ENCODE results near the gene ACOT7. TPM values are rescaled to one million over a fixed set of nuclear protein-coding genes. Genes with fewer than 3 reads are reported as not detected.
A peak's percentile ranks its signal among the peaks of the same experiment; 100 is the strongest.
"Not testable (repeated sequence)": the region's sequence is repeated elsewhere in the genome, so short reads cannot be mapped to it uniquely, and the experiment has no call there.

ACOT7 gene
- total RNA-seq, 1 experiment from 2014 or later, result 36.2 TPM

GRCh38 chr1:6363085-6363884 is 30.3 kb downstream of the ACOT7 start:
- BruUV-seq (replicated peaks); H3K4me3 Mint-ChIP-seq (ENCODE audit: low read depth, unreplicated experiment); H3K36me3 Mint-ChIP-seq (ENCODE audit: insufficient read depth, unreplicated experiment); H3K27me3 Mint-ChIP-seq (ENCODE audit: unreplicated experiment); H3K27ac Mint-ChIP-seq (ENCODE audit: unreplicated experiment); H3K4me1 Mint-ChIP-seq (ENCODE audit: low read depth, unreplicated experiment); H3K9me3 Mint-ChIP-seq (ENCODE audit: low read depth, unreplicated experiment): not testable (repeated sequence)
- peak; percentile 16 for TF ChIP-seq CTCF (IDR thresholded peaks at IDR 0.05; ENCODE audit: unreplicated experiment)
- DNase-seq, result peak; percentile 46
- CTCF ChIA-PET, result interaction anchor here (0.6 to 1.2 kb wide), 2 partner anchors 39 to 301 kb away, joined by 3 read pairs; no protein-coding TSS in a partner anchor
- intact Hi-C loops (cut with micrococcal nuclease; ENCODE audit: unreplicated experiment), result loop anchor here (1.0 kb wide), 1 partner anchor 41 kb away; no protein-coding TSS in a partner anchor

- H3K4me3 Mint-ChIP-seq (ENCODE audit: low read depth, unreplicated experiment), result no peak overlapping the region
- H3K4me1 Mint-ChIP-seq (ENCODE audit: low read depth, unreplicated experiment), result no peaks in the 10 kb centered on the region
- TF ChIP-seq CTCF (IDR thresholded peaks at IDR 0.05; ENCODE audit: unreplicated experiment), result no peak
- no peaks in the 10 kb centered on the region for H3K9me3 Mint-ChIP-seq (ENCODE audit: low read depth, unreplicated experiment)
- H3K27ac Mint-ChIP-seq (ENCODE audit: unreplicated experiment), result no peak overlapping the region
- BruUV-seq (replicated peaks), result no TSS peak
- H3K27me3 Mint-ChIP-seq (ENCODE audit: unreplicated experiment), result no peaks in the 10 kb centered on the region
- no peaks in the 10 kb centered on the region for H3K36me3 Mint-ChIP-seq (ENCODE audit: insufficient read depth, unreplicated experiment)
- intact Hi-C loops (cut with micrococcal nuclease; ENCODE audit: unreplicated experiment), result no loop called here
- DNase-seq, result no peak
- CTCF ChIA-PET, result no interaction called here
These were observed 32.3 kb downstream of the ACOT7 start for GRCh38 chr1:6361124-6361775.

- H3K4me1 Mint-ChIP-seq (ENCODE audit: low read depth, unreplicated experiment), result no peaks in the 10 kb centered on the region
- BruUV-seq (replicated peaks), result no TSS peak
- no peaks in the 10 kb centered on the region for H3K27me3 Mint-ChIP-seq (ENCODE audit: unreplicated experiment)
- no peak for DNase-seq
- H3K27ac Mint-ChIP-seq (ENCODE audit: unreplicated experiment), result no peak overlapping the region
- no peaks in the 10 kb centered on the region for H3K36me3 Mint-ChIP-seq (ENCODE audit: insufficient read depth, unreplicated experiment)
- intact Hi-C loops (cut with micrococcal nuclease; ENCODE audit: unreplicated experiment), result no loop called here
- CTCF ChIA-PET, result no interaction called here
- no peaks in the 10 kb centered on the region for H3K9me3 Mint-ChIP-seq (ENCODE audit: low read depth, unreplicated experiment)
- TF ChIP-seq CTCF (IDR thresholded peaks at IDR 0.05; ENCODE audit: unreplicated experiment), result no peak
- no peak overlapping the region for H3K4me3 Mint-ChIP-seq (ENCODE audit: low read depth, unreplicated experiment)
These were observed 33.0 kb downstream of the ACOT7 start for GRCh38 chr1:6360517-6361070.

- Mint-ChIP-seq H3K4me1 (ENCODE audit: low read depth, unreplicated experiment) (no peaks in the 10 kb centered on the region), H3K27me3 (ENCODE audit: unreplicated experiment) (no peaks in the 10 kb centered on the region), H3K9me3 (ENCODE audit: low read depth, unreplicated experiment) (no peaks in the 10 kb centered on the region), H3K4me3 (ENCODE audit: low read depth, unreplicated experiment) (no peak overlapping the region), H3K27ac (ENCODE audit: unreplicated experiment) (no peak overlapping the region), H3K36me3 (ENCODE audit: insufficient read depth, unreplicated experiment) (no peaks in the 10 kb centered on the region)
- no peak for DNase-seq
- CTCF ChIA-PET, result no interaction called here
- no peak for TF ChIP-seq CTCF (IDR thresholded peaks at IDR 0.05; ENCODE audit: unreplicated experiment)
- BruUV-seq (replicated peaks), result no TSS peak
- intact Hi-C loops (cut with micrococcal nuclease; ENCODE audit: unreplicated experiment), result no loop called here
These were observed 33.5 kb downstream of the ACOT7 start for GRCh38 chr1:6360117-6360496.
